HG03196 (cell line): ENCODE data around the gene GZMH.
A peak's percentile ranks its signal among the peaks of the same experiment; 100 is the strongest.
"Not testable (repeated sequence)": the region's sequence is repeated elsewhere in the genome, so short reads cannot be mapped to it uniquely, and the experiment has no call there.

Source experiments
- ATAC-seq: cut with Tn5 transposase; IDR thresholded peaks from one replicate; pipeline ENCODE4 v1.9.1; 2021; ENCODE audit not compliant: unreplicated experiment

Gene GZMH

GRCh38 chr14:24609655-24610344, at the start of gene GZMH:
TSS of gene GZMH (minus strand) at chr14:24609685. CDS start at chr14:24609613, 72 bp downstream.
- no peak for ATAC-seq

GRCh38 chr14:24648361-24648760, 38.9 kb upstream of the GZMH start:
- ATAC-seq: not testable (repeated sequence)

- no peak for ATAC-seq
Measured at GRCh38 chr14:24639905-24640304, 30.4 kb upstream of the GZMH start.

- no peak for ATAC-seq
Measured at GRCh38 chr14:24639270-24639669, 29.8 kb upstream of the GZMH start.

GRCh38 chr14:24634158-24634557, 24.7 kb upstream of the GZMH start, which contains the start of gene GZMB:
TSS of gene GZMB (minus strand) at chr14:24634190. CDS start at chr14:24634160, 30 bp downstream.
- ATAC-seq: no peak

GRCh38 chr14:24633353-24633752, 23.9 kb upstream of the GZMH start:
- ATAC-seq: no peak

GRCh38 chr14:24632761-24633160, 23.3 kb upstream of the GZMH start:
- ATAC-seq: no peak

GRCh38 chr14:24632336-24632735, 22.9 kb upstream of the GZMH start:
- ATAC-seq: no peak

GRCh38 chr14:24631749-24632335, 22.4 kb upstream of the GZMH start:
- no peak for ATAC-seq

- ATAC-seq: no peak
Measured at GRCh38 chr14:24630872-24631477, 21.5 kb upstream of the GZMH start.

GRCh38 chr14:24630087-24630871, 20.8 kb upstream of the GZMH start:
- no peak for ATAC-seq

GRCh38 chr14:24629521-24629920, 20.0 kb upstream of the GZMH start:
- no peak for ATAC-seq

- ATAC-seq: no peak
Measured at GRCh38 chr14:24613747-24614146, 4.3 kb upstream of the GZMH start.

GRCh38 chr14:24613241-24613640, 3.8 kb upstream of the GZMH start:
- ATAC-seq: no peak

GRCh38 chr14:24612196-24612595, 2.7 kb upstream of the GZMH start:
- no peak for ATAC-seq

GRCh38 chr14:24607635-24608514, 1.6 kb downstream of the GZMH start:
- no peak for ATAC-seq

- no peak for ATAC-seq
Measured at GRCh38 chr14:24607081-24607480, 2.4 kb downstream of the GZMH start.

- no peak for ATAC-seq
Measured at GRCh38 chr14:24606297-24606696, 3.2 kb downstream of the GZMH start.

- ATAC-seq: peak; percentile 71
Measured at GRCh38 chr14:24605435-24606190, 3.9 kb downstream of the GZMH start.

- ATAC-seq: no peak
Measured at GRCh38 chr14:24597403-24597802, 12.1 kb downstream of the GZMH start.
